GM19397 (cell line): ENCODE results near the gene BAZ2B.

ENCODE experiments used
- ATAC-seq: cut with Tn5 transposase; IDR thresholded peaks from one replicate; pipeline ENCODE4 v1.9.1; 2021; ENCODE audit warnings: mild to moderate bottlenecking, moderate library complexity; ENCODE audit not compliant: unreplicated experiment

The BAZ2B gene

DNA sequence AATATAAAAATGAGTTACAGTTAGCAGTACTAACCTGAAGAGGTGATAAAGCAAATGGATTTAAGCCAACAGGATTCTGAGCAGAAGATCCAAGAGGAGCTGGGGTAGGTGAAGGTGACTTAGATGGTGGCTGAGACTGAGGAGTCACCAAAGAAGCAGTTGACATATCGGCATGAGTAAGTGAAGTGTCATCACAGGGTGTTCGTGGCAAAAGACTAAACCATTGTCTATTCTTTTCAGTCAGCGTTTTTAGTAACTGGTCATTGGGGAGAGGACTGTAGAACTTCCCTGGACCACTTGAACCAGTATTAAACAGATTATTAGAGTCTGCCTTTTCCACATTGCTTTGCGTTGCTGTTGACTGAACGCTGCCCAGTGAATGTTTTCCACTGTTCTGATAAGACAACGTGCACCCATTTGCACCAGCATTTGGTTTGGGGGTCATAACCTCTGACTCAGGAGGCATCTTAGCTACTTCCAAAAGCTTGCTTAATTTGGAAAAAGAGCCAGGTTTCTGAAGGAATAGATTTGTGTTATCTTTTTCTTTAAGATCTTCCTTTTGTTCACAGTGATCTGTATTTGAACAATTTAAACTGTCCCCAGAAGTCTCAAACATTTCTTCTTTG lies 266.6 kb downstream of the BAZ2B start:
- no peak for ATAC-seq

DNA sequence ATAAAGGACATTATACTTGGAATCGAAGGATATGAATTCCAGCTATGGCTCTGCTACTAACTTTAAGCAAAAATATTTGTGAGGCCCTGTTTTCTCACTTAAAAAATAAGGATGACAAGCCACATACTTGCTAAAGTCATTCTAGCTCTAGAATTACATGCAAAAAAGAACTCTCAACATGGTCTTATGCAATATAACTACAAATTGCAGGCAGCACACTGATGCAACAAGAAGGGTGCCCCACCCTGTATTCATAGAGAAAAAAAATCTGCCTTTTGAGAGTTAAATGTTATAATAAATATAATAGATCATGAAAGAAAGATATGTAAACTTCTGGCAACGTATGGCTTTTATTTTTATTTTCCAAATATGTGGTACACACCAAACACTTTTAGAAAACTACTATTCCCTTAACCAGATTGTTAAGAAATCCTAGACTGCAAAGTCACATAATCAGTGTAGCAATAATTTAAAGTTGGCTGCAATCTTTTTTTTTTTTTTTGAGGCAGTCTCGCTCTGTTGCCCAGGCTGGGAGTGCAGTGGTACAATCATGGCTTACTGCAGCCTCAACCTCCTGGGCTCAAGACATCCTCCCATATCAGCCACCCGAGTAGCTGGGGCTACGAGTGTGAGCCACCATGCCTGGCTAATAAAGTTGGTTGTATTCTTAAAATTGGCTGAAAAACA lies 289.6 kb downstream of the BAZ2B start:
- ATAC-seq = no peak

DNA sequence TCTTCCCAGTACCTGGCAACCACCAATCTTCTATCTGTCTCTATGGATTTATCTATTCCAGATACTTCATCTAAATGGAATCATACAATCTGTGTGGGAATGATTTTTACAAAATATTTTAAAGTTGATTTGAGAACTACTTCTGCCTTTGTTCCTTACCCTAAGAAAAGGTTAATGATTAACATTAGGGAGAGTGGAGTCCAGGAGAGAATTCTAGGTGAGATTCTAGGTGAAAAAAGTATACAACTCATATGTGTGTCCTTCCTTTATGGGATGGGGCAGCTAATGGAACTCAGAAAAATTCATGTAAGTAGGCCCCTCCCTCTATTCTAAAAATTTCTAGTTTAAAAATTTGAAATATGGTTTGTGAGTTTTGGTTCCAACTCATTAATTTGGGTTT lies 293.9 kb downstream of the BAZ2B start:
- no peak for ATAC-seq

DNA sequence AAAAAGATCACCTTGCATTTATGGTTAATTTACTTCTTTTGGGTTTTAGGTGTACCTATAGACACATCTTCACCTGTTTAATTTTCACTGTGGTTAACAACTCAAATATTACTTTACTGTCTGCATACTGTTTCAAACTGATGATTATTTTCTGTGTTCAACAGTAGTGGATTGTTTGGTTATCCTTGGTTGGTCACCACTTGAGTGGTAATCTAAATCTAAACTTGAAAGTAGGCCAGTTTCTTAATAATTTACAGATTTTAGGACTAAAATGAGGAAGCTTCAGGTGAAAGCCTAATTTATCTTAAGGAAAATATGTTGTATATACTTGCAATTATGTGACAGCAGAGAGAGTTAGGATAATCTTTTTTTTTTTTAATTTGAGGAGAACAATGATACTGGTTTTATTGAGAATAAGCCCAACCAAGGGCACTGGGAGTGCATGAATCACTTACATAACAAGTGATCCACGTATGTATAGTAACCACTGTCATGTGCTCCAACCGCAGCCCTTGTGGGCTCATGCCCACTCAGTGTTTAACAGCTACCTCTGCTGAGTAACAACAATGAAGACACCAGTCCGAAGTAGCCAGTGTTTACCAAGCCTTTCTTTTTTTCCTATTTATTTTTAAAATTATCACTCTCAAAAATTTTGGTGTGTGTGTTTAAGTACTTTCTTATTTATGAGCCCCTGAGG lies 298.8 kb downstream of the BAZ2B start:
- ATAC-seq = no peak

DNA sequence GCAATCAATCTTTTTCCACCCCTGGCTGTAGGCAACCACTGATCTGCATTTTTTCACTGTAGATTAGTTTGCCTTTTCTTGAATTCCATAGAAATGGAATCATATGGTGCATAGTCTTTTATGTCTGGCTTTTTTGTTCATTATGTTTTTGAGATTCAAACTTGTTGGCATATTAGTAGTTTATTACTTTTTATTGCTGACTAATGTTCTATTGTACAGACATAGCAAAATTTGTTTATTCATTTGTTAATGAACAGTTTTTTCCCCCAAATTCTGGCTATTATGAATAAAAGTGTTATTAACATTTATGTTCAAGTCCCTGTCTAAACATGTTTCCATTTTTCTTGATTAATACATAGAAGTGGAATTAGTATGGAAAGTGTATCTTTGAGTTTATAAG lies 308.4 kb downstream of the BAZ2B start:
- ATAC-seq = no peak

DNA sequence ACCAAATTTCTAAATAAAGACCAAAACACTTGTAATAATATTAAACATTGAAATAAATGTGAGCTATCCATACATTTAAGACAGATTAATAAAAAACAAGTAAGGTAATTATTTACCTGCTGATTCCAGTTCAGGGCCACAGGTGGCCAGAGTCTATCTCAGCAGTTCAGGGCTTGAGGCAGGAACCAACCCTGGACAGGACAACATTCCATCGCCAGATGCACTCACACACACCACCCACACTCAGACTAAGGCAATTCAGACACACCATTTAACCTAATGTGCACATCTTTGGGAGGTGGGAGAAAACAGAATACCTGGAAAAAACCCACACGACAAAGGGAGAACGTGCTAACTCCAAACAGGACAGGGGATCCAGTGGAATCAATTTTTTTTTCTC lies 315.8 kb downstream of the BAZ2B start:
- no peak for ATAC-seq

DNA sequence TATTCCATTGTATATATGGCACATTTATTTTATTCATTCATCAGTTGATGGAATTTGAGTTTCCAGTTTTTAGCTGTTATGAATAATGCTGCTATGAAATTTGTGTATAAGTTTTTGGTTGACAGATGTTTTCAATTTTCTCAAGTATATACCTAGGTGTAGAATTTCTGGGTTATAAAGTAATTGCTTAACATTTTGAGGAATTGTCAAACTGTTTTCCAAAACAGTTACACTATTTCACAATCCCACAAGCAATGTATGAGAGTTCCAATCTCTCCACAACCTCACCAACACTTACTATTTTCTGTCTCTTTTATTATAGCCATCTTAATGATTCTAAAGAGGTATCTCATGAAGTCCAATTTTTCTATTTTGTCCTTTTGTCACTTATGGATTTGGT lies 317.4 kb downstream of the BAZ2B start:
- no peak for ATAC-seq

DNA sequence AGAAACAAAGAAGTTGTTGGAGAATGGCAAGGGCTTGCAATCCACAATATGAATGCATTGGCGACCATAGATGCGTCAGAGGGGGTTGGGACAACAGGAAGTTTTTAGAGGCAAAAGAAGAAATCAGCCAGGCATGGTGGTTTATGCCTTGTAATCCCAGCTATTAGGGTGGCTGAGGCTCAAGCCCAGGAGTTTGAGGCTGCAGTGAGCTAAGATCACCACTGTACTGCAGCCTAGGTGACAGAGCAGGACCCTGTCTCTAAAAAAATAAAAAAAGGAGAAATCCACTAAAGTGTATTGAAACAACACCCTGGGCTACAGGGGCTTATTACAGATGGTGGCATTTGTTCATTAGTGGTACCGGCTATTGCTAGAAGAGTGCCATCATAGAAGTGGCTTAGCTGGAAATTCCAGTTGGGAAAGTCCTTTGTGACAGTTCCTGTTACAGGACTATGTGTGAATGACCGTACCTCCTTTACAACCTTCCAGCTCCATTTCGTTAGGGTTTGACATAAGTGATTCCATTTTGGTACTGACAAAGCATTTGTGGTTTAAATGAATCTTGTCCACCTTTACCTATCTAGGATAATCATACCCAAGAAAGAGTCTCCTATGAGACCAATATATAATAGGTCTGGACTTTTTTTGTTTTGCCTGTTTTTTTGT lies 319.2 kb downstream of the BAZ2B start:
- no peak for ATAC-seq

DNA sequence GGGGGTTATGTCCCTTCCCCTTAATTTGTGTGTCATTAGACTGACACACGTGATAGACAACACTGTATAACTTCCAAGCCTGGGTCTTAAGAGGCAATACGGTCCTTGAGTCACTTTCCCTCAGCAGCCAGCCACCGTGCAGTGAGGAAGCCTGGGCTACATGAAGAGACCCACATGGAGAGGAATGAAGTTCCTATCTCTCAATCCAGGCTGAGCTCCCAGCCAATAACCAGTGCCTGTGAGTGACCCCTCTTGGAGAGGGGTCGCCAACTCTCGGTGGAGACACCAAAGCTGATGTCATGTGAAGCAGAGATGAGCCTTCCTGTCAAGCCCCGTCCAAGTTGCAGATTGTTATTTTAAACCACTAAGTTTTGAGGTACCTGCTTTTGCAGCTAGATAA lies 324.2 kb downstream of the BAZ2B start:
- ATAC-seq = no peak

DNA sequence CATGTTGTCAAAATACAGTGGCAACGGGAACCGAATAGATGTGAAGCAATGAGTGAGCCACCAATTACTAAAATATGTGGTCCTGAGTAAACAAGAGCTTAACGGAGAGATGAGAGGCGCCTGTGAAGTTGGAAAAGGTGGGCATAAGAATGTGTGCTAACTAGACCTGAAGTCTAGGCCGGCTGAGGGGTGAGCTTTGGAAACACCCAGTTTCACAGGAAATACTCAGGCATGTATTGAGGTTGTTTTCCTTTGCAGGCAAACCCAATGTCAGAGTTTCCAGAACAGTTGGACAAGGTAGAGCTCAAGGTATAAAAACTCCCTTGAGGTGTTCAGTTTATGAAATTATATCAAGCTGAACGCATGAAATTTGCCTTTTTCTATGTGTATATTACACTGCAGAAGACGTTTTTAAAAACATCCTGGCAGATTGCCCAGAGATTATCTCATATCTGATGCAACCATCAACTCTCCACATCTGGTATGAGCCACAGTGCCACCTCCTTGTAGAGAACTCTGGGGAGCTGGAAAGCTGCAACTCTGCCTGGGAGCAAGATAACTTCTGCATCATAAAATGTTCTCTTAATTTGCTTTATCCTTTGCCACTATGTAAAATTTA lies 325.9 kb downstream of the BAZ2B start:
- ATAC-seq = no peak

DNA sequence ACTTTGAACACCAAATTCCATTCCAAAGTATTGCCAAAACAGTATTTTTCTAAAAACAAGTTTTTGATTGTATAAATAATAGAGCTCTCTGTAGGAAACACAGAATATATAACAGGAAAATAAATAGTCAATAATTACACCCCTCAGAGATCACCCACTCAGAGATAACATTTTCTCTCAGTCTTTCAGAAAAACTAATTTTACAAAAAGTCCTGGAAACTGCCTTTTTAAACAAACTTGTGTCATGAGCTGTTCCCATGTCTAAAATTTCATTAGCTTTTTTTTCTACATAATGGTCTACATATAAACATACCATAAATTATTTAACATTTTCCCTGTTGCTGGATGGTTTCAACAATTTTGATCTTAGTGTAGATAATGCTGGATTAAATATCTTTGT lies 328.6 kb downstream of the BAZ2B start:
- no peak for ATAC-seq

DNA sequence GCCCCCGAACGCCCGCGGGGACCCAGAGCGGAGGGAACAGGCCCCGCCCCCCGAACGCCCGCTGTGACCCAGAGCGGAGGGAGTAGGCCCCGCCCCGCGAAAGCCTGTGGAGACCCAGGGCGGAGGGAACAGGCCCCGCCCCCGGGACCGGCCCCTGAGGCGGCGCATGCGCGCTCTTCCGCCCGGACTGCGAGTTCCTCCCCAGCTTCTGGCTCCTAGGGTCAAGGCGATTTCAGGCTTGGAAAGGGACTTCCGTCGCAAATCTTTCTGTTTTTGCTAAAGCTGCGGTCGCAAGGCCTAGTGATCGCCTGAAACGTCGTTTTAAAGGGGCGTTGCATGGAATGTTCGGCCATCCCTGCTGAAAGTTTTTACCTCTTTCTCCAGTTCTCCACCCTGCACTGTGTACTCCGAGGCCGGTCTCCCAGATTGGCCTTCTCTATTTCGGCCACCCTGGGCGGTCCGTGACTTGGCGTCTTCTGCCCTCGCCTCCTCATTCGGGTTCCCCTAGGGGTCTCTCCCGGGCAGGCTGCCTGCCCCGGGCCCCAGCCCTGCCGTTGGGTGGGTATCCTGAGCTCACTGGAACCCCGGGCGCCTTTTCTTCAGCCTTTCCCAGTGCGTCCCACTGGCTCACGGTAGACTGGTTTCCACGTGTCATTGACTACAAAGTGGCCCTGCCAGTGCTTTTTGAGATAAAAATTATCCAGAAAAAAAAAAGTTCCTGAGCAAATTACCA lies 329.5 kb downstream of the BAZ2B start:
- peak; percentile 87 for ATAC-seq

DNA sequence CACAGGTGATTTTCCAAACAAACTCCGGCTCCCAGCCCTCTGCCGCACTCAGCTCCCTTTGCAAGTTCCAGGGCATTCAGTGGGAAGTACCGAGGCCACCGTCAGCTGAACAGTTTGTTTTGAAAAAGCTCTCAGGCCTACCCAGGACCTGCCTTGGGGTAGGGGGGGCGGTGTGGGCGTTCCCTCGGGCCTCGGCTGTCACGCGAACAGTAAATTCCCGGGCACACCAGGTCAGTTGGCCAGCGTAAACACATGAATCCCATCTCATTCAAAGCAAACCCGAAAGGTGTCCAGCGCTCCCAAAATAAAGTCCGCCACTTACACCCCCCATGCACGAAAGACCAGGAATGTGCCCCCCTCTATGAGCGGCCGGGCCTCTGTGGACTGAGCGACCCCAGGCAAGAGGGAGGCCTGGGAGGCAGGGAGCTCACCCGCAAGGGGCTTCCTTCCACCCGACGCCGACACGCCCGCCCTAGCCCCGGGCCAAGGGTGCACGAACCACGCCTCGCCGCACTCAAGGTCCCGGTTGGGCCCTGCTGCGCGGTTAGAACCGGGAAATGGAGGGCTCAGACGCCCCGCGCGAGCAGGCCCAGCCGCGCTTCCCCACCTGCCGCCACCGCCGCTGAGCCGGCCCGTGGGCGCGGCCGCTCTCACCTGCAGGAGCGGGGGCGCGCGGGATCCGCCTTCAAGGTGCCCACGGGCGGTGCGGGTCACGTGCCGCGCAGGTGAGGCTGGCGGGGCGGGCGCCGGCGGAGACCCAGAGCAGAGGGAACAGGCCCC lies 330.2 kb downstream of the BAZ2B start, which contains the start of gene WDSUB1:
TSS of gene WDSUB1 (minus strand) at position 775 of the 780 bp plus-strand sequence. CDS start 3,634 bp downstream, outside the sequence.
- ATAC-seq = peak; percentile 29

DNA sequence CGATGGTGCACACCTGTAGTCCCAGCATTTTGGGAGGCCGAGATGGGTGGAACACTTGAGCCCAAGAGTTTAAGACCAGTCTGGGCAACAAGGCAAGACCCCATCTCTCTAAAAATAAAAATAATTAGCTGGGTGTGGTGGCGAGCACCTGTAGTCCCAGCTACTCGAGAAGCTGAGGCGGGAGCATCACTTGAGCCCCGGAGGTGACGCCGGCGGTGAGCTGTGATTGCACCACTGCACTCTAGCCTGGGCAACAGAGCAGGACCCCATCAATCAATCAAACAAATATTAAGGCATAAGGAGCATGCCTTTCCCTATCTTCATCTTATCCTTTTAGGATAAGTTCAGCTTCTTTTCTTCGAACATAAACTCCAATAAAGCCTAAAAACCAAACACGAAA lies 330.9 kb downstream of the BAZ2B start:
- no peak for ATAC-seq

DNA sequence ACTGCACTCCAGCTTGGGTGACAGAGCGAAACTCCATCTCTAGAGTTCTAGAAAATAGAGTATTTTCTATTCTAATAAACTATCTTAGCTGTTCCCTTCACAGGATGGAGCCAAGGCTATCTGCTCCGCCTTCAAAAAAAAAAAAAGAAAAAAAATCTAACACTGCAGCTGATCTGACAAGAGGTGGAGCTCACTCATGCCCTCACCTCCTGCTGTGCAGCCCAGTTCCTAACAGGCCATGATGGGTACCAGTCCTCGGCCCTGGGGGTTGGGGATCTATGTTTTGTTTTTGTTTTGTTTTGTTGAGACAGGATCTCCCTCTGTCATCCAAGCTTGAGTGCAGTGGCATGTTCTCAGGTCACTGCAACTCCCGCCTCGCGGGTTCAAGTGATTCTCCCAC lies 332.8 kb downstream of the BAZ2B start:
- no peak for ATAC-seq

DNA sequence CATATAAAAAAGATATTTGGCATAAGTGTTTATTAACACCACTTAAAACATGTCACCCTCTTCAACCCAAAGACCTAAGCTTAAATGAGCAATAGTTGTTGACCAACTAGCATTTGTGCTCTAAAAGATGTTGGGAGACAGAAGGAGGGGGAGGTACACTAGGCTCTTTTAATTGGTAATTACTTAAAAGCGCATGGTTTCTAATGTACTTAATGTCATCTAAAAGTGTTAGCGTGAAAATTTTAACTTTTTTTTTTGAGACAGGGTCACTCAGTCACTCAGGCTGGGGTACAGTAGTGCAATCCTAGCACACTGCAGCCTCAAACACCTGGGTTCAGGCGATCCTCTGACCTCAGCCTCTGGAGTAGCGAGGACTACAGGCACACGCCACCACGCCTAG lies 335.3 kb downstream of the BAZ2B start:
- no peak for ATAC-seq

DNA sequence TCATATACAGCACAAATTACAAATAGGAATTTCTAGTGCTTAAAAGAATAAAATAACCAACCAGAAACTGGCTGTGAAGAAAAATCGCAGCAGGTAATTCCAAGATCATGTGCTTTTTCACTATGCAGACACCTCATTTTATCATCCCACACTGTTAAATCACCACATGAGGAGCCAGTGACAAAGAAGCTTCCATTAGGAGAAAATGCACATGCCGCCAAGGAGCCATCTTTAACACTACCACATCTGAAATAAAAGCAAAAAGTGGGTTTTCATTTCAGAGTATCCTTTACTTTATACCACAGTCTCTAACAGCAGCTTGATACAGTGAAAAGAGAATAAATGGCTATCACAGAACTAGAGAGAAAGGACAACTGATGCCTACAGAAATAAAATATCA lies 336.6 kb downstream of the BAZ2B start:
- no peak for ATAC-seq

DNA sequence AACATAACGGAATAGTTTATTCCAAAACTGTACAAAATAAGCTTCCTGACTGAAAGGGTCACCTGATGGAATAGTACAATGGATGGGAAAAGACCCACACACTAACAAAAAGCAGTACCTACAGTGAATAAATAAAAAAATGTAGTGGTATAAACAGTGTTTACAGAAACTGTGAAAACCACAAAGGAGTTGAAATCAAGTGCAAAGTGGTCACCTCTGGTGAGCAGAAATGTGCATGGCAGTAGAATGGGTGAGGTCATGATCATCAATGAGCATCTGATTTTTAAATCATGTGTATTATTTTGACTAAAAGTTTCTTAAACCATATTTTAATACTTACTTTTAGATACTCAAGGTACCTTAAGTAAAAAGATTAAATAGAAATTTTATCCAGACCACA lies 341.2 kb downstream of the BAZ2B start:
- no peak for ATAC-seq

DNA sequence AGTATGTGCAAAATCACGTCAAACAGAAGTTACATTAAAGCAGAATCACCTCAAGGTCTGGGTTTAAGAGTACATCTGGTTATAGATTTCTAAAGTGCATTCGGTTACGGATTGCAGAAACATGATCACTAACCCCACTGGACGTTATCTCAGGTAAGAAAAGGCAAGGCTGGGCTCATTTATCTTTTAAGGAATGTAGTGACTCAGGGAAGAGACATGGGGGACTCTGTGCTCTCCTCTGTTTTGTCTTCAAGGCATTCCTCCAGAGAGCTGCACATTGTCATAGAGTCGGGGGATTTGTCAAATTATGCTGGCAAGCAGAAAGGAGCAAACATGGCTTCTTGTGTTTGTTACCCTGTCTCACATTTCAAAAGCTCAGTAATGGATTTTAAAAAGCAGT lies 344.2 kb downstream of the BAZ2B start:
- no peak for ATAC-seq
